ENCODE measurements around the gene HIVEP2. TPM values are rescaled to one million over a fixed set of nuclear protein-coding genes. Genes with fewer than 3 reads are reported as not detected.

The HIVEP2 gene
- total RNA-seq, 1 donor from 2014 or later: 11.7 TPM

GRCh38 chr6:142934599-142934998 is 10.4 kb downstream of the HIVEP2 start:
- Mint-ChIP-seq H3K9me3 (ENCODE audit: low read depth) (no peaks in the 10 kb centered on the region), H3K4me3 (ENCODE audit: unreplicated experiment) (no peak overlapping the region), H3K27me3 (ENCODE audit: low read depth) (no peaks in the 10 kb centered on the region), H3K27ac (ENCODE audit: unreplicated experiment) (no peak overlapping the region), H3K36me3 (ENCODE audit: low read depth) (no peaks in the 10 kb centered on the region), H3K4me1 (ENCODE audit: low read depth) (peaks cover 7% of the 10 kb centered on the region)
- no peak for TF ChIP-seq CTCF (IDR thresholded peaks at IDR 0.05)
- no peak for DNase-seq (ENCODE audit: low spot score)

DNA sequence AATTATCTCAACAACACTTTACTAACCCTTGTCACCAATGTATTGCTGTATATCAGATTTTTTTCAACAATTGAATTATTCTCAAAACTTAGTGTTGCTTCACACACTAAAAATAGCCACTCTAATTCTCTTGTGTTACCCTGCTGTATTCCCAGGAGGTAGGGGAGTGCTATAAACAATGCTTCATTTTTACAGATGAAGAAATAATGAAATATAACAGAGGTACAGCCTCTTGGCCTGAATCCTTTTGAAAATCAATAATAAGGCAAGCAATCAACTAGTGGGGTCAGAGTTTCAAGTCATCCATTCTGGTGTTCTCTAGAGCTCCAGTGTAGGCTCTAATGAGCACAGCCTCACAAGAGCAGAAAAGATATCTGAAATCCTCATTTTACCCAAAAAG is 10.9 kb downstream of the HIVEP2 start:
- no peaks in the 10 kb centered on the region for H3K27me3 Mint-ChIP-seq (ENCODE audit: low read depth)
- H3K4me3 Mint-ChIP-seq (ENCODE audit: unreplicated experiment): no peak overlapping the region
- no peak for TF ChIP-seq CTCF (IDR thresholded peaks at IDR 0.05)
- H3K36me3 Mint-ChIP-seq (ENCODE audit: low read depth): no peaks in the 10 kb centered on the region
- peaks cover 7% of the 10 kb centered on the region for H3K4me1 Mint-ChIP-seq (ENCODE audit: low read depth)
- no peaks in the 10 kb centered on the region for H3K9me3 Mint-ChIP-seq (ENCODE audit: low read depth)
- no peak overlapping the region for H3K27ac Mint-ChIP-seq (ENCODE audit: unreplicated experiment)
- no peak for DNase-seq (ENCODE audit: low spot score)

DNA sequence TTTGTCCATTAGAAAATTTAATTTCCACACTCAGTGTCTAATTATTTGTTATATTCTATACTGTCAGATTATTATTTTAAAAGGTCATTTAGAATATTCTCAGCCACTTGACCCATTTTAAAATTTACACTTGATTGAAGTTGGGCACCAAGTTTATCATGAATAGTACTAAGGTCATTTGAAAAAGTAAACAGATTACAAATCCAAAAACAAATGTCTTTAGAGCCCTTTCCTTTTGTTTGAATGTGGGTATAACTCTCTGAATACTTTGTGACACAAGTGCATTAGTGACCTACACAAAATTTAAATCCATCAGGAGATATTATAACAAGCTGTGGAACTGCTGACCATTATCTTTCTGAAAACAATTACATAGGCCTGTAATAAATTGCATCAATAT is 11.3 kb downstream of the HIVEP2 start:
- peaks cover 7% of the 10 kb centered on the region for H3K4me1 Mint-ChIP-seq (ENCODE audit: low read depth)
- no peak for TF ChIP-seq CTCF (IDR thresholded peaks at IDR 0.05)
- no peak for DNase-seq (ENCODE audit: low spot score)
- H3K27ac Mint-ChIP-seq (ENCODE audit: unreplicated experiment): no peak overlapping the region
- H3K36me3 Mint-ChIP-seq (ENCODE audit: low read depth): no peaks in the 10 kb centered on the region
- no peaks in the 10 kb centered on the region for H3K9me3 Mint-ChIP-seq (ENCODE audit: low read depth)
- no peaks in the 10 kb centered on the region for H3K27me3 Mint-ChIP-seq (ENCODE audit: low read depth)
- no peak overlapping the region for H3K4me3 Mint-ChIP-seq (ENCODE audit: unreplicated experiment)

DNA sequence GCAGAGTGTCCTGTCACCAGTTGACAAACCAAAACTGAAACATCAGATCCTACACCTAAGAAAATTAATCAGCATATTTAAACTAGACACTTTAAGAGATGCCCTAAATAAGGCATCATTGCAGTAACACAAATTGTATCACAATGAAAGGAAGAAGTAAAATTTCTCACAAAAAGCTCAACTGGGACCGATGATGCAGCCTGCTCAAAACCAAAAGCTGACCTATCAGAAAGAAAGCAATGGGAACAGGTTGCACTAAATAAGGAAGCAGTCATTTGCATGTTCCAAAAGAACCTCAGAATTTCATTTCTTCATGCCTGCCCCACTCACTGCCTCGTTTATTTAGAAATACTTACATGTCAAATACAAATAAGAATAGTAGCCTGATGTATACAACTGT is 12.1 kb downstream of the HIVEP2 start:
- H3K27me3 Mint-ChIP-seq (ENCODE audit: low read depth): no peaks in the 10 kb centered on the region
- no peaks in the 10 kb centered on the region for H3K36me3 Mint-ChIP-seq (ENCODE audit: low read depth)
- no peak overlapping the region for H3K4me3 Mint-ChIP-seq (ENCODE audit: unreplicated experiment)
- H3K9me3 Mint-ChIP-seq (ENCODE audit: low read depth): no peaks in the 10 kb centered on the region
- no peak overlapping the region for H3K27ac Mint-ChIP-seq (ENCODE audit: unreplicated experiment)
- TF ChIP-seq CTCF (IDR thresholded peaks at IDR 0.05): no peak
- peaks cover 8% of the 10 kb centered on the region for H3K4me1 Mint-ChIP-seq (ENCODE audit: low read depth)
- DNase-seq (ENCODE audit: low spot score): no peak

GRCh38 chr6:142929751-142930358 is 15.1 kb downstream of the HIVEP2 start:
- H3K4me1 Mint-ChIP-seq (ENCODE audit: low read depth): peaks cover 23% of the 10 kb centered on the region
- TF ChIP-seq CTCF (IDR thresholded peaks at IDR 0.05): no peak
- H3K4me3 Mint-ChIP-seq (ENCODE audit: unreplicated experiment): no peak overlapping the region
- DNase-seq (ENCODE audit: low spot score): no peak
- no peaks in the 10 kb centered on the region for H3K27me3 Mint-ChIP-seq (ENCODE audit: low read depth)
- H3K27ac Mint-ChIP-seq (ENCODE audit: unreplicated experiment): no peak overlapping the region
- no peaks in the 10 kb centered on the region for H3K9me3 Mint-ChIP-seq (ENCODE audit: low read depth)
- no peaks in the 10 kb centered on the region for H3K36me3 Mint-ChIP-seq (ENCODE audit: low read depth)

All from chondrocyte (in vitro differentiated cells).